RWPE2 (cell line): ENCODE results near the gene WDR35.

Source experiments
- ATAC-seq: fragments of 200-7000 bp; cut with Tn5 transposase; 3 replicates; pipeline ENCODE4 v1.9.1; 2021; ENCODE audit warnings: low read depth
- DNase-seq: peaks from one replicate; pipeline ENCODE4 v3.0.0-alpha.2; 2020; ENCODE audit warnings: low spot score
- H3K27ac ChIP-seq: fragments of 450-650 bp; 2 replicates; pipeline ENCODE4 v1.5.1; 2017; ENCODE audit warnings: mild to moderate bottlenecking; ENCODE audit not compliant: poor library complexity, severe bottlenecking
- H3K27me3 ChIP-seq: fragments of 250-450 bp; sonication (Bioruptor Pico); 2 replicates; pipeline ENCODE4 v1.5.1; 2021; ENCODE audit warnings: mild to moderate bottlenecking, moderate library complexity; ENCODE audit not compliant: insufficient read depth, poor library complexity, severe bottlenecking
- H3K36me3 ChIP-seq: fragments of 250-450 bp; sonication (Bioruptor Pico); 2 replicates; pipeline ENCODE4 v1.5.1; 2020; ENCODE audit warnings: low read depth, mild to moderate bottlenecking, moderate library complexity
- H3K4me1 ChIP-seq: fragments of 250-450 bp; sonication (Bioruptor Pico); 2 replicates; pipeline ENCODE4 v1.5.1; 2021; ENCODE audit warnings: mild to moderate bottlenecking, moderate library complexity; ENCODE audit not compliant: insufficient read depth, poor library complexity, severe bottlenecking
- H3K4me3 ChIP-seq: fragments of 250-450 bp; sonication (Bioruptor Pico); 2 replicates; pipeline ENCODE4 v1.5.1; 2021; ENCODE audit warnings: mild to moderate bottlenecking, moderate library complexity; ENCODE audit not compliant: severe bottlenecking
- H3K9me3 ChIP-seq: fragments of 250-450 bp; sonication (Bioruptor Pico); 2 replicates; pipeline ENCODE4 v1.5.1; 2021; ENCODE audit warnings: mild to moderate bottlenecking, moderate library complexity; ENCODE audit not compliant: severe bottlenecking
- TF ChIP-seq, protein P1 (sequence below): fragments of 450-650 bp; IDR thresholded peaks from one replicate; pipeline ENCODE4 v1.5.1; 2017; ENCODE audit warnings: mild to moderate bottlenecking, moderate library complexity; ENCODE audit not compliant: poor library complexity, severe bottlenecking

Gene WDR35

DNA sequence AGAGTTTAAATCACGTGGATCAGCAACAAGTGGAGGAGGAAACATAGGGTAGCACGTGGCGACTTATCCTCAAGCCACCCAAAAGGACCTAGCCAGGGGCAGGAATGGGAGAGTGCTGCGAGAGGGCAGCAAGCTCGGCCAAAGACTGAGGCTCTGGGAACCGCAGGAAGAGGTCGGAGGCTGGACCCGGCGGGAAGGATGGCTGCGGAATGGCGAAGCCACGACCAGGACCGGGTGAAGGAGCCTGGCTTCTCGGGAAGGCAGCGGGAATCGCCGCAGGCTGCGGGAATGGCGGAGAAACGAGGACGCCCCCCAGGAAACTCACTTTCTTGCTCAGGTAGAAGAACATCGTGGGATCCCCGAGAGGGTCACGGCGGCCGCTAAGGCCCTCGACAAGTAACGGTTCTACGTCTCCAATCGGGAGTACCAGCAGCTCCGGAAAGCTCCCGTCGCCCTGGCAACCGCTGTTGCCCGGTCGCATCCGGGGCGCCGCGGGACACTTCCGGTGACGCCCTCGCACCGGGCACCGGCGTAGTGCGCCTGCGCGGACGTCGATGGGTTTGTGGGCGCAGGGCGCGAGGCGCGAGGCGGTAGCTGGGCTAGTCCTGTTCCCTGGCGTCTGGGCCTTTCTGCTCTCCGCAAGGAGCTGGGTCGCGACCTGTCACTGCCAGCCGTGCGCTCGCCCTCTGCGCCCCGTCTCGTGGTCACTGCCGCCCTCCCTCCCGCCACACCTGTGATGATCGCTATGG lies at the start of gene WDR35:
WDR35 (minus strand) TSS at position 439 of the 749 bp plus-strand sequence; CDS start at position 349, 90 bp downstream.
- peak within 1 kb of the TSS; percentile 59 for H3K4me3 ChIP-seq
- ATAC-seq: peak; percentile 92
- TF ChIP-seq, protein P1, sequence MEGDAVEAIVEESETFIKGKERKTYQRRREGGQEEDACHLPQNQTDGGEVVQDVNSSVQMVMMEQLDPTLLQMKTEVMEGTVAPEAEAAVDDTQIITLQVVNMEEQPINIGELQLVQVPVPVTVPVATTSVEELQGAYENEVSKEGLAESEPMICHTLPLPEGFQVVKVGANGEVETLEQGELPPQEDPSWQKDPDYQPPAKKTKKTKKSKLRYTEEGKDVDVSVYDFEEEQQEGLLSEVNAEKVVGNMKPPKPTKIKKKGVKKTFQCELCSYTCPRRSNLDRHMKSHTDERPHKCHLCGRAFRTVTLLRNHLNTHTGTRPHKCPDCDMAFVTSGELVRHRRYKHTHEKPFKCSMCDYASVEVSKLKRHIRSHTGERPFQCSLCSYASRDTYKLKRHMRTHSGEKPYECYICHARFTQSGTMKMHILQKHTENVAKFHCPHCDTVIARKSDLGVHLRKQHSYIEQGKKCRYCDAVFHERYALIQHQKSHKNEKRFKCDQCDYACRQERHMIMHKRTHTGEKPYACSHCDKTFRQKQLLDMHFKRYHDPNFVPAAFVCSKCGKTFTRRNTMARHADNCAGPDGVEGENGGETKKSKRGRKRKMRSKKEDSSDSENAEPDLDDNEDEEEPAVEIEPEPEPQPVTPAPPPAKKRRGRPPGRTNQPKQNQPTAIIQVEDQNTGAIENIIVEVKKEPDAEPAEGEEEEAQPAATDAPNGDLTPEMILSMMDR: no peak
- H3K9me3 ChIP-seq: no peaks in the 10 kb centered on the region
- no peaks in the 10 kb centered on the region for H3K27me3 ChIP-seq
- DNase-seq: peak; percentile 94
- H3K36me3 ChIP-seq: peaks cover 3% of the 10 kb centered on the region
- peaks cover 11% of the 10 kb centered on the region for H3K4me1 ChIP-seq
- peak within 1 kb of the TSS; percentile 28 for H3K27ac ChIP-seq

DNA sequence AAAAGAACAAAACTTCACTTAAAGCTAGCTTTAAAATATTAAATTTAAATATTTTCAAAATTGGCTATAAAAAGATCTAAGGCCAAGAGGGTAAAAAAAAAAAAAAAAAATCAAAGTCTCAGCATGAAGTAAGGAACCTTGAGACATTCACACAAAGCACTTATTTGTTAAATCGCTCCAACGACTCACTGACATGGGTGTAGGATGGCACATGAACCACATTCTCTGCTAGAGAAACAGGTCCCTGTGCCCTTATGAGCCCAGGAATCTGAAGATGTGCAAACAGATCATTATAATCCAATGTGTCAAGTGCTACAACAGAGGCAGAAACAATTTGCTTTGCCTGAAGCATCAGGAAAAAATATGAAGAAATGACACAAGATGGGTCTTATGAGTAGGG lies 47.8 kb upstream of the WDR35 start:
- DNase-seq (no peak), ATAC-seq (no peak)
- TF ChIP-seq, protein P1: no peak
- Histone ChIP-seq H3K27me3 (no peaks in the 10 kb centered on the region), H3K36me3 (peaks cover 80% of the 10 kb centered on the region), H3K4me1 (peaks cover 11% of the 10 kb centered on the region), H3K4me3 (no peak overlapping the region), H3K27ac (no peak overlapping the region), H3K9me3 (no peaks in the 10 kb centered on the region)

DNA sequence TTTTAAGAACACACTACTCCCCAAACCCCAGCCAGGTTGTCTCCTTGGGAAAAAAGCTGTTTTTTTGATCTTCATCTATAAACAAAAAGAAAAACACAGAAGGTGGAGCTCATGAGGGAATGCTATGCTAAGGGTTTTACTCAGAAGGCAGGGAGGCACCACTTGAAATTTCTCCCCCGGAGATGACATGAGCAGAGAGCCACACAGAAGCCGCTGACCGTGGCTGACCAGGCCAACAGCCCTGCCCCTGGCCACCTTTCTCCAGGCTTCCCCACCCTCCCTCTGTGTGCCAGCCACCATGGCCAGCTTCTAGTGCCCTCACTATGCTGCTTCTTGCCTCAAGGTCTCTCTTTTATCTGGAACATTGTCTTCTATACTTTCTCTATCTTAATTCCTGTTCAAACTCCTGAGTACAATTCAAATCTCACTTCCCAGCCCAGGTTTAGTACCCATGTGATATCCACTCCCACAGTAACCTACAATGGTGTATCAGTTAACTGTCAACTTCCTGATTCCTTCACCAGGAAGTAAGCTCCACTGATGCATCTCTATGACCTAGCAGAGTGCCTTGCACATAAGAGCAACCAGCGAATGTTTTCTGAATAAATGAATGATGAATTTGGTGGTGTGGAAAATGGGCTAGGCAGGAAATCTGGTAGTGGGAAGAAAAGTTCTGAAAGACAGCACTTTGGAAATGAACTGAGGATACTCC lies 46.2 kb upstream of the WDR35 start:
- DNase-seq (no peak), ATAC-seq (no peak)
- Histone ChIP-seq H3K27me3 (no peaks in the 10 kb centered on the region), H3K4me1 (peaks cover 10% of the 10 kb centered on the region), H3K27ac (no peak overlapping the region), H3K9me3 (no peaks in the 10 kb centered on the region), H3K36me3 (peaks cover 96% of the 10 kb centered on the region), H3K4me3 (no peak overlapping the region)
- TF ChIP-seq, protein P1: no peak

DNA sequence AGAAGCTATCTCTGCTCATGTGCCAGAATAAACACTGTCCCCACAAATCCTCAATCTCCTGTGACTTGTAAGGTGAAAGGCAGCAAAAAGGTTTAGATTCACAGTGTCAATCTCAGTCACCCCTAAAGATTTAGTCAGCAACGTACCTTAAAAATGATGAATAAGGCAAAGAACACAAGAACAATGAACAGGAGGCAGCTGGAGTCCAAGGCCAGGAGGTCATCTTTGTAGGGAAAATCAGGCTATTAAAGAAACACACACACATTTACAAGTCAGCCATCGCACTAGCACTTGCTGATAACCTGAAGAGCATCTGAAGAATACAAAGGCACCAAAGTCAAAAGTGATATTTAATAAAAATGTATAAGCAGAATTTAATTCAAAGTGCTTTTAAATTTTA lies 44.9 kb upstream of the WDR35 start:
- DNase-seq: no peak
- peaks cover 99% of the 10 kb centered on the region for H3K36me3 ChIP-seq
- H3K27ac ChIP-seq: no peak overlapping the region
- TF ChIP-seq, protein P1: no peak
- no peaks in the 10 kb centered on the region for H3K4me1 ChIP-seq
- no peak overlapping the region for H3K4me3 ChIP-seq
- ATAC-seq: no peak
- no peaks in the 10 kb centered on the region for H3K9me3 ChIP-seq
- H3K27me3 ChIP-seq: no peaks in the 10 kb centered on the region
